ENCODE results near the gene SPATA20.
A peak's percentile ranks its signal among the peaks of the same experiment; 100 is the strongest.

Gene SPATA20

GRCh38 chr17:50540560-50541401, 6.2 kb upstream of the SPATA20 start:
- DNase-seq: no peak

- DNase-seq: peak; percentile 34
Observed at GRCh38 chr17:50541402-50541715, 5.6 kb upstream of the SPATA20 start.

- DNase-seq: peak; percentile 94
Observed at GRCh38 chr17:50541716-50542688, 5.0 kb upstream of the SPATA20 start.

- DNase-seq: no peak
Observed at GRCh38 chr17:50542795-50543774, 3.9 kb upstream of the SPATA20 start.

GRCh38 chr17:50544516-50544915, 2.5 kb upstream of the SPATA20 start:
- DNase-seq: no peak

GRCh38 chr17:50545311-50545710, 1.7 kb upstream of the SPATA20 start:
- no peak for DNase-seq

- no peak for DNase-seq
Observed at GRCh38 chr17:50546701-50547034, 306 bp upstream of the SPATA20 start.

- no peak for DNase-seq
Observed at GRCh38 chr17:50547736-50548083, 736 bp downstream of the SPATA20 start.

- no peak for DNase-seq
Observed at GRCh38 chr17:50548831-50549230, 1.9 kb downstream of the SPATA20 start.

- no peak for DNase-seq
Observed at GRCh38 chr17:50549256-50549941, 2.4 kb downstream of the SPATA20 start.

- DNase-seq: no peak
Observed at GRCh38 chr17:50549969-50550368, 3.0 kb downstream of the SPATA20 start.

GRCh38 chr17:50550661-50551432, 3.9 kb downstream of the SPATA20 start:
- peak; percentile 94 for DNase-seq

- no peak for DNase-seq
Observed at GRCh38 chr17:50551433-50551815, 4.5 kb downstream of the SPATA20 start.

- no peak for DNase-seq
Observed at GRCh38 chr17:50551884-50552283, 4.9 kb downstream of the SPATA20 start.

- no peak for DNase-seq
Observed at GRCh38 chr17:50554201-50554600, 7.2 kb downstream of the SPATA20 start.

GRCh38 chr17:50556803-50557202, 9.8 kb downstream of the SPATA20 start:
- no peak for DNase-seq

- DNase-seq: no peak
Observed at GRCh38 chr17:50557630-50558029, 10.7 kb downstream of the SPATA20 start.

GRCh38 chr17:50558091-50558490, 11.1 kb downstream of the SPATA20 start:
- no peak for DNase-seq

GRCh38 chr17:50558581-50558940, 11.6 kb downstream of the SPATA20 start:
- DNase-seq: no peak

- peak; percentile 58 for DNase-seq
Observed at GRCh38 chr17:50558941-50559614, 12.1 kb downstream of the SPATA20 start.

GRCh38 chr17:50559674-50560184, 12.8 kb downstream of the SPATA20 start:
- peak; percentile 79 for DNase-seq
